ENCODE data around the gene SMKR1.

GRCh38 chr7:129519464-129519863 lies 17.1 kb downstream of the SMKR1 start:
- TF ChIP-seq CTCF (conservative IDR thresholded peaks at IDR 0.05; ENCODE audit: low read depth, low read length) (no peak), EZH2 (IDR thresholded peaks at IDR 0.05; ENCODE audit: low read length, unreplicated experiment) (no peak), EZH2phosphoT487 (IDR thresholded peaks at IDR 0.05; ENCODE audit: borderline replicate concordance, low read length) (no peak)
